ENCODE measurements around the gene COLEC11. TPM values are rescaled to one million over a fixed set of nuclear protein-coding genes. Genes with fewer than 3 reads are reported as not detected.
A peak's percentile ranks its signal among the peaks of the same experiment; 100 is the strongest.

The COLEC11 gene
- total RNA-seq, 2 donors from 2014 or later, result not detected

- DNase-seq, result no peak
- H3K27ac Mint-ChIP-seq, result no peak overlapping the region
- no peaks in the 10 kb centered on the region for H3K4me1 Mint-ChIP-seq
- H3K36me3 Mint-ChIP-seq (ENCODE audit: low read depth), result no peaks in the 10 kb centered on the region
- ATAC-seq, result no peak
- H3K9me3 ChIP-seq (ENCODE audit: control insufficient read depth, low read length, poor library complexity, severe bottlenecking), result no peaks in the 10 kb centered on the region
- no peaks in the 10 kb centered on the region for H3K27me3 Mint-ChIP-seq
- no peak overlapping the region for H3K4me3 Mint-ChIP-seq
Observed at GRCh38 chr2:3644891-3645605, 50.1 kb downstream of the COLEC11 start.

GRCh38 chr2:3645745-3646389 is 51.0 kb downstream of the COLEC11 start:
- Mint-ChIP-seq H3K4me1 (peaks cover 2% of the 10 kb centered on the region), H3K36me3 (ENCODE audit: low read depth) (peaks cover under 1% of the 10 kb centered on the region), H3K27ac (no peak overlapping the region), H3K4me3 (no peak overlapping the region), H3K27me3 (no peaks in the 10 kb centered on the region)
- no peak for ATAC-seq
- no peaks in the 10 kb centered on the region for H3K9me3 ChIP-seq (ENCODE audit: control insufficient read depth, low read length, poor library complexity, severe bottlenecking)
- no peak for DNase-seq

- H3K27me3 Mint-ChIP-seq, result no peaks in the 10 kb centered on the region
- no peak for ATAC-seq
- no peak overlapping the region for H3K4me3 Mint-ChIP-seq
- H3K4me1 Mint-ChIP-seq, result peaks cover 6% of the 10 kb centered on the region
- H3K9me3 ChIP-seq (ENCODE audit: control insufficient read depth, low read length, poor library complexity, severe bottlenecking), result no peaks in the 10 kb centered on the region
- DNase-seq, result no peak
- peaks cover 3% of the 10 kb centered on the region for H3K36me3 Mint-ChIP-seq (ENCODE audit: low read depth)
- H3K27ac Mint-ChIP-seq, result no peak overlapping the region
Observed at GRCh38 chr2:3646446-3646845, 51.5 kb downstream of the COLEC11 start.

- Mint-ChIP-seq H3K27me3 (no peaks in the 10 kb centered on the region), H3K4me1 (peaks cover 11% of the 10 kb centered on the region), H3K4me3 (no peak overlapping the region), H3K36me3 (ENCODE audit: low read depth) (peaks cover 3% of the 10 kb centered on the region), H3K27ac (no peak overlapping the region)
- H3K9me3 ChIP-seq (ENCODE audit: control insufficient read depth, low read length, poor library complexity, severe bottlenecking), result no peaks in the 10 kb centered on the region
- DNase-seq, result no peak
- ATAC-seq, result no peak
Observed at GRCh38 chr2:3647246-3647645, 52.3 kb downstream of the COLEC11 start.

- DNase-seq, result no peak
- ATAC-seq, result no peak
- no peak overlapping the region for H3K27ac Mint-ChIP-seq
- H3K9me3 ChIP-seq (ENCODE audit: control insufficient read depth, low read length, poor library complexity, severe bottlenecking), result no peaks in the 10 kb centered on the region
- H3K27me3 Mint-ChIP-seq, result no peaks in the 10 kb centered on the region
- H3K36me3 Mint-ChIP-seq (ENCODE audit: low read depth), result peaks cover 3% of the 10 kb centered on the region
- H3K4me3 Mint-ChIP-seq, result no peak overlapping the region
- H3K4me1 Mint-ChIP-seq, result peaks cover 11% of the 10 kb centered on the region
Observed at GRCh38 chr2:3647831-3648651, 53.1 kb downstream of the COLEC11 start.

GRCh38 chr2:3648652-3649177 is 53.8 kb downstream of the COLEC11 start:
- Mint-ChIP-seq H3K36me3 (ENCODE audit: low read depth) (peaks cover 3% of the 10 kb centered on the region), H3K27me3 (no peaks in the 10 kb centered on the region), H3K4me3 (no peak overlapping the region), H3K4me1 (peaks cover 13% of the 10 kb centered on the region), H3K27ac (no peak overlapping the region)
- DNase-seq, result no peak
- H3K9me3 ChIP-seq (ENCODE audit: control insufficient read depth, low read length, poor library complexity, severe bottlenecking), result no peaks in the 10 kb centered on the region
- ATAC-seq, result no peak

GRCh38 chr2:3649581-3649980 is 54.7 kb downstream of the COLEC11 start:
- no peaks in the 10 kb centered on the region for H3K9me3 ChIP-seq (ENCODE audit: control insufficient read depth, low read length, poor library complexity, severe bottlenecking)
- DNase-seq (no peak), ATAC-seq (no peak)
- Mint-ChIP-seq H3K27me3 (no peaks in the 10 kb centered on the region), H3K27ac (no peak overlapping the region), H3K4me1 (peaks cover 14% of the 10 kb centered on the region), H3K36me3 (ENCODE audit: low read depth) (peaks cover 3% of the 10 kb centered on the region), H3K4me3 (no peak overlapping the region)

- no peak for DNase-seq
- H3K27ac Mint-ChIP-seq, result peak overlapping the region; percentile 77
- H3K9me3 ChIP-seq (ENCODE audit: control insufficient read depth, low read length, poor library complexity, severe bottlenecking), result no peaks in the 10 kb centered on the region
- peaks cover 14% of the 10 kb centered on the region for H3K4me1 Mint-ChIP-seq
- ATAC-seq, result no peak
- peaks cover 3% of the 10 kb centered on the region for H3K36me3 Mint-ChIP-seq (ENCODE audit: low read depth)
- H3K4me3 Mint-ChIP-seq, result peak overlapping the region; percentile 96
- no peaks in the 10 kb centered on the region for H3K27me3 Mint-ChIP-seq
Observed at GRCh38 chr2:3650140-3650920, 55.4 kb downstream of the COLEC11 start.

GRCh38 chr2:3651691-3652648 is 57.1 kb downstream of the COLEC11 start:
- Mint-ChIP-seq H3K4me3 (peak overlapping the region; percentile 96), H3K36me3 (ENCODE audit: low read depth) (peaks cover 3% of the 10 kb centered on the region), H3K4me1 (peaks cover 14% of the 10 kb centered on the region)

GRCh38 chr2:3652896-3653625 is 58.1 kb downstream of the COLEC11 start:
- no peaks in the 10 kb centered on the region for H3K9me3 ChIP-seq (ENCODE audit: control insufficient read depth, low read length, poor library complexity, severe bottlenecking)
- Mint-ChIP-seq H3K27me3 (no peaks in the 10 kb centered on the region), H3K4me1 (peaks cover 14% of the 10 kb centered on the region), H3K36me3 (ENCODE audit: low read depth) (peaks cover 3% of the 10 kb centered on the region), H3K27ac (no peak overlapping the region), H3K4me3 (no peak overlapping the region)
- ATAC-seq (no peak), DNase-seq (no peak)

More at GRCh38 chr2:3651691-3652648, 57.1 kb downstream of the COLEC11 start:
- H3K9me3 ChIP-seq (ENCODE audit: control insufficient read depth, low read length, poor library complexity, severe bottlenecking), result no peaks in the 10 kb centered on the region
- ATAC-seq, result peak; percentile 78
- peak; percentile 23 to 44 (median 32) for DNase-seq
- Mint-ChIP-seq H3K27ac (peak overlapping the region; percentile 77), H3K27me3 (no peaks in the 10 kb centered on the region)

- Mint-ChIP-seq H3K27ac (no peak overlapping the region), H3K27me3 (no peaks in the 10 kb centered on the region), H3K36me3 (ENCODE audit: low read depth) (peaks cover 3% of the 10 kb centered on the region), H3K4me3 (no peak overlapping the region), H3K4me1 (peaks cover 14% of the 10 kb centered on the region)
- ATAC-seq, result no peak
- DNase-seq, result no peak
- no peaks in the 10 kb centered on the region for H3K9me3 ChIP-seq (ENCODE audit: control insufficient read depth, low read length, poor library complexity, severe bottlenecking)
Observed at GRCh38 chr2:3654011-3654410, 59.1 kb downstream of the COLEC11 start.

Measured in T-helper 17 cell (primary cell).